ENCODE data around the gene SAA2.
"Not testable (repeated sequence)": the region's sequence is repeated elsewhere in the genome, so short reads cannot be mapped to it uniquely, and the experiment has no call there.

SAA2 gene

DNA sequence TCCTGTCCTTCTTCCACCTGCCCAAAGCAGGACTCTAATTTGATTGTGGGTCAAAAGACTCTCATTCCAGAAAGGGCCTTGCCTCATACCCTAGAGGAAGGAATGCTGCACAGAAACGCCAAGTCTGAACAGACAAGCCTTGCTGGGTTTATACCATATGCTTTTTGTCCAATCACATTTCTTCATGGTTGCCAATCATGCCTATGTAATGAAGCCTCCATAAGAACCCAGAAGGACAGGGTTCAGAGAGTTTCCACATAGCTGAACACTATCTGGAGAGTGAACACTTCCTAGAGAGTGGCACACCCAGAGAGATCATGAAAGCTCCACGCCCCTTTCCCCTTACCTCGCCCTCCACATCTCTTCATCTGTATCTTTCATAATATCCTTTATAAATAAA lies 4.8 kb upstream of the SAA2 start:
- no peak for DNase-seq (ENCODE audit: low read depth in 3 of 3, low spot score in 1 of 3)

DNA sequence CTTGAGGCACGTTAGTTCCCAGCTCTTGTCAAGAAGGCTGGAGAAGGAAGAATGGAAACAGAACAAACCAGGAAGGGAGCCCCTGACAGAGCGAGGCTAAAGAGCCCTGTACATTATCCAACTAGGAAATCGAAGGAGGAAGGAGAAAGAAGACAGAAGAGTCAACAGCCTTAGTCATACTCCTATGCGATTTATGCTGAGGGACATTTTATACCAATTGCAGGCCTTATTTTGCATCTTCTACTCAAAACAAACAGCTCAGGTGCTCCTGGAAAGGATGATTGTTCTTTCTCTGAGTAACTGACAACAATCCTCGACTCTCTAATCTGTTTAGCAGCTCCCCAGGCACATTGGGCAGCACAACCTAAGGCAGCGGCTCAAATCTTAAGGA lies 1.3 kb downstream of the SAA2 start:
- DNase-seq (ENCODE audit: low read depth in 3 of 3, low spot score in 1 of 3), result not testable (repeated sequence)

DNA sequence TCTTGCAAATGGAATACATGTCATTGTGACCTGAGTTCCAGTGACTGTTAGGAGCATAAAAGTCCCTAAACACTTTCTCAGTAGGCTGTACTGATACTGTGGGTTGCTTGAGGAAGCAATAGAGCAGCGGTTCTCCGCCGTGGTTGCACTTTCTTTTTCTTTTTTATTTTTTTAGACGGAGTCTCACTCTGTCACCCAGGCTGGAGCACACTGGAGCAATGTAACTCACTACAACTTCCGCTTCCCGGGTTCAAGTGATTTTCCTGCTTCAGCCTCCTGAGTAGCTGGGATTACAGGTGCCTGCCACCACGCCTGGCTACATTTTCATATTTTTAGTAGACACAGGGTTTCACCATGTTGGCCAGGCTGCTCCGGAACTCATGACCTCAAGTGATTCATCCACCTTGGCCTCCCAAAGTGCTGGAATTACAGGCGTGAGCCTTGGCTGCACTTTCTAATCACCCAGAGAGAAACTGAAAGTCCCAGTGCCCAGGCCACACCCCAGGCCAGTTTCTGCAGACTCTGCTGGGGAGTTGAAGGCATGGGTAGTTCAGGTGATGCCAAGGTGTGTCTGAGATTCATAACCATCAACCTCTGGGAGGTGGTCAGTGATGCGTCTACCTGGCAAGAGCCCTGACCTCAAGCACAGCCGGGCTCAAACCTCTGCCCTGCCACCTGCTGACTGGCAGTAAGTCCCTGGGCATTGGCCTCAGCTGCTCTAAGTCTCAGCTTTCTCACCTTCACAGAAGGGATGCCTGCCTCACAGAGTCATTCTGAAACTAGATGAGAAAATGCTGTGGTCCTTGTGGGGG lies 1.9 kb downstream of the SAA2 start:
- not testable (repeated sequence) for DNase-seq (ENCODE audit: low read depth in 3 of 3, low spot score in 1 of 3)

- no peak for DNase-seq (ENCODE audit: low read depth in 3 of 3, low spot score in 1 of 3)
Measured at GRCh38 chr11:18245396-18245795, 3.1 kb downstream of the SAA2 start.

DNA sequence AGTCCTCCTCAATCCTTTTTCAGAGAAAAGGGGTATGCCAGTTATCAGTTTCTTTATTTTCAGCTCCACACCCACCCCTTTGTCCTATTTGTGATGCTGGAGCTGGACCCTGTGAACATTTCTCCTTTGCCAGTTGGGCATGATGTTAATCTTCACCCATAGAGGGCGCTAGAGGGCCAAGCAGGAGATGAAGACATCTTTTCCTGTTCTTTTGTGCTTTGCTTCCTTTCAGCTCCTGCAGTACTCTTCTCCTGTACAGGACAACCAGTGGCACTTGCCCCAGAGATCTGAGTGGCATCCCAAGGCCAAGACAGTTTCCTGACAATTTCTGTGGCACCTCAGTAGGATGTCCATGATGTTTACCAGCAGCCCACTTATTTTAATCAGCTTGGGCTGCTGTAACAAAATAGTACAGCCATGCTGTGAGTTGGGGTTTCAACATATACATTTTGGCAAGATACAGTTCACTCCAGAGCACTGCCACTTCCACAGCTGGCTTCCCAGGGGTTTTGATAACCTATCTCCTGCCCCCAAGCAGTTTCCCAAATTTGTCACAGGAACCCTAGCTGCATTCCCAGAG lies 4.6 kb downstream of the SAA2 start:
- peak in 2 of 3 donors; percentile 22 to 33 for DNase-seq (ENCODE audit: low read depth in 3 of 3, low spot score in 1 of 3)

DNA sequence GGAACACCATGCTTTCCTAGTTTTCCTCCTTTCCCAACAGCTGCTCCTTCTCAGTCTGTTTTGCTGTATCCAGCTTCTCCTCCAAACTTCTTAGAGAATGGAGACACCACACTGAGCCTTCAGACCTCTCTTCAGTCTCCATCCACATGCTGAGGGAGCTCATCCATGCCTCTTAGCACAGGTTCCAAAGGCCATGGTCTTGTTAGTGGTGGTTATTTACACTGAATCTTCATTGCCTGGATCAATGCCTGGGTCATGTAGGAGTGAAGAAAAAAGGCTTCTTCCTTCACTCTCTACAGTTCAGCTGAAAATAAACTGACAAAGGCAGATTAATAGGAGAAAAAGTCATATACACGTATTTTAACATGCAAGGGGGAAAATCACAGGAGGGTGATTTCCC lies 8.8 kb downstream of the SAA2 start:
- DNase-seq (ENCODE audit: low read depth in 3 of 3, low spot score in 1 of 3), result no peak

DNA sequence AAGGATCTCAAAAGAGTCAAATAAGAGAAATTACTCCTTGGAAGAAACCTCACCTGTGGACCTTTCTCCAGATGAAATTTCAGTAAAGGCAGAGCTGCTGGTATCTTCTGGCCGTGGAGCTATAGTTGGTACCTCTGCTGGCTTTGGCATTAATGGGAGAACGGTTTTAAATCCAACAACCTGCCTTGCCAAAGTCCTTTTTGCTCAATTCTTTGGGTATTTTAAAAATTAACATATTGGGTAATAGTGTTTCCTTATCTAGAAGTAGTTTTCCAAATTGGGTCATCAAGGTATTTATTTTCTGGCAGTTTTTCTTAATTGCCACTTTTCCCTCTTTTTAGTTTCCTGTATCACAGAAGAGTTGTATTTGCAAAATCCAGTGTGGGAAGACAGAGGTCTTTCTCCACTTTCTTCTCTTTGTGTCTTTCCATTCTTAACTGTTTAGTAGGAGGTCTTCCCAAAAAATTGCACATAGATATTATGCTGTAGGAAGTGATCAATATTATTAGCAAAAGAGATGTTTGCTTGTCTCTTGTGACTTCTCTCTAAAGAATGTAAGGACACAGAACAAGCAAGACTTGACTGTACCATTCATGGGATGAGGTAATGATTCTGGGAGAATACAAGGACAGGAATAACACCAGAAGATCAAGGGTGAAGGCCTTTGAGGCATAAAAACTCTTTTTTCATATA lies 11.7 kb downstream of the SAA2 start, which contains the start of gene SAA4:
Gene SAA4, minus strand, starts transcription at position 139 of the 693 bp plus-strand sequence. CDS start 876 bp downstream, outside the sequence.
- DNase-seq (ENCODE audit: low read depth in 3 of 3, low spot score in 1 of 3), result no peak

DNA sequence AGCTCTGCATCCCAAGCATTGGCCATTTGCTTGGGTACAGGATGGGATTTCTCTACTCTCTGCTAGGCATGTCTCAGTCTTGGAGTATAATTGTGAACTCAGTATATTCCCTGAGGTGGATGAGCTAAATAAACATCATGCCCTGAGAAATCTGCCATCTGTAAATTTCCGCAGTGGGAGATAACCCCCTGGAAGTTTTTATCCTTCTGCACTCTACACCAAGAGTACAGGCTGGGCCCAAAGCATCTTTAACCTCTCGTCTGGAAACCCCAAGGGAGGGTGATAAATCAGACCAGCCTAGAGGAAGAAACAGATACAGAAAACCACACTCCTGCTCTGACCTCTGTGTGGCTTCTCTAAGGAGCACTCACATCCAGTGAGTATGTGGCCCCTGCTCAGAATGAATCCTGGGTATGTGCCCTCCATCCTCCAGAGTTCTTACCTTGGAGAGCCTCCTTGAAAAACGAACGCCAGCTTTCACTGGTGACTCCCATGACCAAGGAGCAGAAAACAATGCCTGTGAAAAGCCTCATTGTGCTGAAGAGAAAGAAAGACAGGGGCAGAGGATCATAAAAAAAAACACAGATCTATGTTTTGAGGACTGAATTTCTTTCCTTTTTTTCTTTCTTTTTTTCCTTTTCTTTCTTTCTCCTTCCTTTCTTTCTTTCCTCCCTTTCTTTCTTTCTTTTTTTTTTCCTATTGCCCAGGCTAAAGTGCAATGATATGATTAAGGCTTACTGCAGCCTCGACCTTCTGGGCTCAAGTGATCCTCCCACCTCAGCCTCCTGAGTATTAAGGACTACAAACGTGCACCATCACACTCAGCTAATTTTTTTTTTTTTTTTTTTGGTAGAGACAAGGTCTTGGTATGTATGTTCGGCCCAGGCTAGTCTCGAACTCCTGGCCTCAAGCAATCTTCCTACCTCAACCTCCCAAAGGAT lies 12.8 kb downstream of the SAA2 start:
- no peak for DNase-seq (ENCODE audit: low read depth in 3 of 3, low spot score in 1 of 3)

DNA sequence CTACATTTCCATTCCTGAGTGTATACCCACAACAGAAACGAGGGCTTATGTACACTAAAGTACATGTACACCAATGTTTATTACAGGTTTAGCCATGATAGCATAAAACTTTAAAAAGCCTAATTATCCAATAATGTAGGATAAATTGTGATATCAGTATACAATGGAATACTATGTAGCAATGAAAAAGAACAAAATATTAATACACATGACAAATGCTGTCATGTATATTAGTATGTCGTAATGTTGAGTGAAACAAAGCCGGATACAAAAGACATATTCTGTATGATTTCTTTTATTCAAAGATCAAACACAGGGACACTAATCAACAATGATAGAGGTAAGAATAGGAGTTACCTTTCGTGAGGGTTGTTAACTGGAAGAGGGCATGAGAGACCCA lies 14.6 kb downstream of the SAA2 start:
- DNase-seq (ENCODE audit: low read depth in 3 of 3, low spot score in 1 of 3), result no peak

GRCh38 chr11:18230859-18231258 lies 17.6 kb downstream of the SAA2 start:
- no peak for DNase-seq (ENCODE audit: low read depth in 3 of 3, low spot score in 1 of 3)

GRCh38 chr11:18229501-18229900 lies 19.0 kb downstream of the SAA2 start:
- DNase-seq (ENCODE audit: low read depth in 3 of 3, low spot score in 1 of 3), result no peak

DNA sequence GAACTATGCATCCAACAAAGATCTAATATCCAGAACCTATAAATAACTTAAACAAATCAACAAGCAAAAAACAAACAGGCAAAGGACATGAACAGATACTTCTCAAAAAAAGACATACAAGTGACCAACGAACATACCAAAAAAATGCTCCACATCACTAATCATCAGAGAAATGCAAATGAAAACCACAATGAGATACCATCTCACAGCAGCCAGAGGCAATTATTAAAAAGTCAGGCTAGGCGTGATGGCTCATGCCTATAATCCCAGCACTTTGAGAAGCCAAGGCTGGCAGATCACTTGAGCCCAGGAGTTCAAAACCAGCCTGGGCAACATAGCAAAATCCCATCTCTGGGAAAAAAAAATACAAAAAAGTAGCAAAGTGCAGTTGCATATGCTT lies 22.6 kb downstream of the SAA2 start:
- no peak for DNase-seq (ENCODE audit: low read depth in 3 of 3, low spot score in 1 of 3)

DNA sequence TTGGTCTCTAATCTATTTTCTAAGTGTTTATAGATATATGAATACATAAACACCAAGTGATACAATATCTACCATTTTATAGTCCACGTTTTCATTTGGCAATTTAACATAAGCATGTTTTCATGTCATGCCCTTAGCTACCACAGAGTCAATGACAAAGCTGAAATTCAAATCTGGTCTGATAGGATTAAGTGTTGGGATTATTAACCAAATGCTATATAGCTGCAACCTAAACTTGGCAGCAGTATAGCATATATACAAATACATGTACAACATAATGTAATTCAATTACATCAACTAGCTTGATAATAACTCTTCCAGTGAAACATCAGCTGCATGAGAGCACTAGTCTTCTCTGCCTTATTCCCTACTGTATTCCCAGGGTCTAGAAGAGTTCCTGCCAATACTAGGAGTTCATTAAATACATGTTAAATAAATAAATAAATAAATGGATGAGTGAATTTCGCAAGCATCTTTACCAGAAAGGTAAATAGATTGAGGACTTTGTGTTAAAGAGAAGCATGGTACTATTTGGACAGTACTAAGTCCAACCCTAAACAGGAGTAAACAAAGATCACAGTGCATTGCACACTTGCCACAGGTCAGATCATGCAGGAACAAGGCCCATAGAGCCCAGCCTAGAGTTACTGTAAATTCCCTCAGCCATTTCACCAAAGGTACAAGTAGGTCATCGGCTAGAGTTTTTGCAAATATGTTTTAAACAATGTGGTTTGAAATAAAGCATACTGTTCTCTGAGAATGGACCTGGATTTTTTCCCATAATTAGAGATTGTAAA lies 24.7 kb downstream of the SAA2 start:
- no peak for DNase-seq (ENCODE audit: low read depth in 3 of 3, low spot score in 1 of 3)

GRCh38 chr11:18222814-18223421 lies 25.6 kb downstream of the SAA2 start:
- DNase-seq (ENCODE audit: low read depth in 3 of 3, low spot score in 1 of 3), result no peak

DNA sequence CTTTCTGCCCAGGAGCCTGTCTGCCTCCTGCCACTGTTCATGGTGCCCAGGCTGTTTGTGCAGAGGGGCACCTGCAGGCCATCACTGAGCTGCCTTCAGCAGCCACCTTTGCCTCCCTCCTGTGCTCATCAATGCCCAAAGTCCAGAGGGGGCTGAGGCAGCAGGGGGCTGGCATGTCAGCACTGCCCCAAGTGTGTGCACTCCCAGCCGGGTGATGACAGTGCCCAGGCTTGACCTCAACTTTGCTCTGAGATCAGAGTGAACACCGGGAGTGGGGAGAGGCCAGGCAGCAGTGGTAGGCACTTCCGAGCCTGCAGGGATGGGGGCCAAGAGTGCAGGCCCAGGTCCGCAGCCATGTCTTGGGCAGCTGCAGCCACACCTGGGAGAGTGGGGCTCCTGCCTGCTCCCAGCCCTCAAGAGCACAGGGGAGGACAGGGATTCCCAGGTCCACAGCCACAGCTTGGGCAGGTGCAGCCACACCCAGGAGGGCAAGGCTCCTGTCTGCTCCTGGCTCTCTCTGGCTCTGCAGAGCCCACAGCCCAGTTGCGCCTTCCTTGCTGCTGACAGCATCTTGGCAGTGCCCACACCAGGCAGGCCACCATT lies 27.1 kb downstream of the SAA2 start:
- DNase-seq (ENCODE audit: low read depth in 3 of 3, low spot score in 1 of 3), result no peak

DNA sequence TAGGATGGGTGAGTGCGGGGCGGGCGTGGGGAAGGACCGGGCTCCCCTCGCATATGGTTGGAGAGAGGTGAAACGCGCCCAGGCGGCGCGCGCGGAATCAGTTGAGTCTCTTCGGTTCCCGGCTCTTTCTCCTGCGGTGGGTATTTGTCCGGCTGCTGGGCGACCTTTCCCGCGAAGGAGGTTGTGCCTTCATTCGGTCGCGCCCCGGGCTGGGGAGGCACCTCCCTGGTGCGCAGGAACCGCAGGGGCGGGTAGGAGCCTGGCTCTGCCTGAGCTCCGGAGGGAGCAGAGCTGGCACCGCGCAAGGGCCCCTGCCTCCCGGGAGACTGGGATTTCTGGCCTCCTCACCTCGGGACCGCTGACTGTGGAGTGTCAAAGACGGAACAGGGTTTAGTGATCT lies 39.4 kb downstream of the SAA2 start:
- DNase-seq (ENCODE audit: low read depth in 3 of 3, low spot score in 1 of 3), result no peak

DNA sequence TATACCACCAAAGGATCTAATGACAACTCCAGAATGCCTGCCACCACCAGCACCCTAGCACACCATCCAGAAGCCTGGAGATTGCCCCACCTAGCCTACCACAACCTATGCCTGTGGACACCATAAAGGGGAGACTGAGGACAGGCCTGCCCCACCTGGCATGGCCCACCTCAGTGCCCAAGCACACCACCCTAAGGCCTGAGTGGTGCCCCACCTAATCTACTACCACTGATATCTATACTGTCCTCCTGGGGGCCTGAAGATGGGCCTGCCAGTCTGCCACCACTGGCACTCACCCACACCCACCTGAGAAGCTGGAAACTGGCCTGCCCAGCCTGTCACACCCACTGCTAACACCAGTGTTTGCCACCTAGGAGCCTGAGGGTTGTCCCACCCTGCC lies 43.7 kb downstream of the SAA2 start:
- no peak for DNase-seq (ENCODE audit: low read depth in 3 of 3, low spot score in 1 of 3)

- DNase-seq (ENCODE audit: low read depth in 3 of 3, low spot score in 1 of 3), result no peak
Measured at GRCh38 chr11:18204220-18204619, 44.2 kb downstream of the SAA2 start.

GRCh38 chr11:18203723-18204122 lies 44.7 kb downstream of the SAA2 start:
- DNase-seq (ENCODE audit: low read depth in 3 of 3, low spot score in 1 of 3), result no peak
